NCI-H146 (cell line): ENCODE results near the gene UROD.
A peak's percentile ranks its signal among the peaks of the same experiment; 100 is the strongest.

ENCODE experiments used
- DNase-seq: peaks from one replicate; lab custom pipeline; 2025; lab: John Stamatoyannopoulos, UW

UROD gene

DNA sequence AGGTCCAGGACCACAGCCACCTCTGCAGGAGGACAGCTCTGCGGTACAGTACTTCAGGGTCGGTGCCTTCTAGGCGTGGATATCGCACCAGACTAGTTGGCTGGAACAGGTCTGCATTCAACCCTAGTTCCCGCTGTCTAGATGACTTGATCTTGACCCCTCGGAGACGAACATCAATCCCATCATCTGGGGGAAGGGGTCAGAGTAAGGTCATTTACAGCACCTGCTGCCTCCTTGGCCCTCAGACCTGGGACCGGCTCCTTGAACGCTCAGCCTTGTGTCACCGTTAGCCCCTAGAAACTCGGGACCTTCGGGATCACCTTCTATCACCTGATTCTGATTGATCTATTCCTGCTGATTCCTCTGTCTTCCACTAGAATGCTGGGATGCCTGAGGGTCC lies 3.5 kb upstream of the UROD start:
- DNase-seq = no peak

DNA sequence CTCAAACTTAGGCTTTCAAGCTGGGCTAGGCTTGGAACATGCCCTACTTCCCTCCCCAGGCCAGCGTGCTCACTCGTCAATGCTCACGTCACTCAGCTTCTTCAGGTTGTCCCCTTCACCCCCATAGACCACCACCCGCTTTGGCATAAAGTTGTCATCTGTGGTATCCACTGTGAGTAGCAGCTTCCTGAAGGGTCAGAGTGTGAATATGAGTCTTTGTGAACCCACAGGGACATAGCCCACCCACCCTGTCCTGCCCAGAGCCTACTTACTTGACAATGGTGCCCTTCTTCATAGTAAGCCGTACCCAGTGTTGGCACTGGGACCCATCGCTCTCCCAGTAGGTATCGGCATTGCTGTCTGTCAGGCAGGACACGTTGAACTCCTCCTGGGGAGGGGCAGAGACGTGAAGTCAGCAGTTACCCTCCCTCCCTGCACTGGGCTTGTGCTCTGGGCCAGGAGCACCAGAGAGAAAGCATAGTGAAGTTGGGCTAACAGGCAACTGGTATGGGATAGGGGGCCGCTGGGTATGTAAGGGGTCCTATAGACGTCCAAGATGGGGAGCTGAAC lies 2.7 kb upstream of the UROD start:
- no peak for DNase-seq

DNA sequence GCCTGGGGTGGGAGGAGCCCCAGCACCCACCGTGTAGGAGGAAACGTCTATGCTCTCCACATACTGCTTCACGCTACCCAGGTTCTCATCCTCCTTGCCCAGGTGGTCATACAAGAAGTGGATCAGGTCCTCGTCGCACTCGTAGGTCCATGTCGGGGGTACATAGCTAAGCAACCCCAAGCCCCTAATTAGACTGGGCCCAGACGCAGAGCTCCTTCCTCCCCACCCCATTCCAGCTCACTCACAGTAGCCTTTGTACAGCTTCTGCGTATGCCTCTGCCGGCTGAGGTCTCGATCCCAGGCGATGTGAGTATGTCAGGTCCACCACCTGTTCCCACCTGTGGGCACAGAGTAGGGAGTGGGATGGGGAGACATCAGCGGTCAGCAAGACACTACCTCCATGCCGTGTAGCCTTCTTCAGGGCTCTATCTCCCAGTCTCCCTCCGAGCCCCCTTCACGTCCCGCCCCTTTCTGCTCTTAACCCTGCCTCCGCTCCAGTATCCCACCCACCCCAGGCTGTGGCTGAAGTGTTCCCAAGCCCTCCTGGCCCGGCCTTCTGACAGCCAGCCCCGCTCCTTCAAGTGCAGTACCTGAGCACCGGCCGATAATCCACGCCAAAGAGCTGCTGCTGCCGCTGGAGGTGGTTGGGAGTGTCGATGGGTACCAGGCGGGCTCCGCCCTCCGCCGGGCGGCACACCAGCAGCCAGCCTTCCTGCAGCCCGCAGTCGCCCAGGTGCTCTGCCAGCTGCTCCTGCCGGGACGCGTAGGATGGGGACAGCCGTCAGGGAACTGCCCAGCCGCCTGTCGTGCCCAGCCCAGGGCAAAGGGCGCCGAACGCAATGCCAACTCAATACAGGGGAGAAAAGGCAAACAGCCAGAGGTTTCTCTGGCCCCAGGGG lies 1.8 kb upstream of the UROD start:
- peak; percentile 53 for DNase-seq

DNA sequence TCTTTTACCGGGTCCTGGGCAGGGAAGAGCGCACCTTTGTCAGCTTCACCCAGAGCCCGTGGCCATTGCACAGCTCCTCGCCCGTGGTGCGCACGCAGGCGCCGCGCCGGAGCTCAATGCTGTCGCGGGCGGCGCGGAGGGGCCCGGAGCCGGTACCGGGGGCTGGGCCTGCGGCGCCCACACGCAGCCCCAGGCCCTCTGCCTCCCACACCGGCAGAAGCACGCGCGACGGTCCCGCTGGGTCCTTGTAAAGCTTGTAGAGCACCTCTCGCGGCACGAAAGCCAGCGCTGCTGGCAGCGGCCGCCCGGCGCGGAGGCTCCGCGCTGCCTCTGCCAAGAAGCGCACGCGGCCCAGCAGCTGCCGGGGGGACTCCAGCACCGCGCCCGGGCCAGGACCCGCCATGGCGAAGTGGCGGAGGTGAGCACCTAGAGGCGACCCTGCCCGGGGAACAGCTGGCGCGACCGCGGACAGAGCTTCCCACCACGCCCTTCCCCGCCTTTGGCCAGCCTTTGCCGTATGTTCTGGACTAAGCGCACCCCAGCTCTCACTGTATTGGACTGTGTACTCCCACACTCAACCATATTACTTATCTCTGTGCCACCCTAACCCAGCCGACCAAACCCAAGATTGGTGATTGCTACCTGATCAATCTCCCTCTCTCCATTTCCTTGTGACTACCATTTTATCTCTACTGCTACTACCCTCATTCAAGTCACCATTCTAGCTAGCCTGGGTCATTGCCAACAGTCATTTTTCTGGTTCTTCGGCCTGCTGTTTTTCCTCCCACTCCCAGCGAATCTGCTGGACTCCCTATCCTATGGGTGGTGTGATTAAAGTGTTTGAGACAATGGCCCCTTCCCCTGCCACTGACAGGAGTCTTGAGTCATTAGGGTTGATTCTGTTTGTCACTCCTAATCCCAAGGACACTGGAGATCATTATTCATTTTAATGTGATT lies 921 bp upstream of the UROD start, which contains the start of gene HECTD3:
Gene HECTD3, minus strand, starts transcription at position 470 of the 957 bp plus-strand sequence. Its CDS starts 67 bp downstream, at position 403.
- DNase-seq = peak; percentile 75

DNA sequence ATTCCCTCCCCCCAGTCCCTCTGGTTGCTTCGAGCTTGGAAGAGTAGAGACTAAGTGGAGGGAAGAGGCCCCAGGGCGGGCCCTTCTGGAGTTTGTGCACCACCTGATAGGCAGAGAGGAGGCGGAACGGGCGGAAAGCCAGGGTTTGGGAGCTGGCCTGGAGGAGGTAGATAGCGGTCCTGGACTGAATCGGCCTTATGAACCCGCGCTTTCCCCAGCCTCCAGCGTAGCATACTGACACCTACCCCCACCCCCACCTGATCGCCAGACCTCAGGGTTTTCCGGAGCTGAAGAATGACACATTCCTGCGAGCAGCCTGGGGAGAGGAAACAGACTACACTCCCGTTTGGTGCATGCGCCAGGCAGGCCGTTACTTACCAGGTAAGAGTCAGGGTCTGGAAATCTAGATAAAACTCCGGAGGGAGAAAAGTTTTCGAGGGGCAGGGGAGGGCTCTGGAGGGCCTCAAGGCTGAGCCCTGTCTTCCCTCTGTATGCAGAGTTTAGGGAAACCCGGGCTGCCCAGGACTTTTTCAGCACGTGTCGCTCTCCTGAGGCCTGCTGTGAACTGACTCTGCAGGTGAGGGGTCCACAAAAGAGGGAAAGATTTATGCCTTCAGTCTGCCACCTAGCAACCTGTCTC lies 705 bp downstream of the UROD start:
- peak; percentile 14 for DNase-seq

DNA sequence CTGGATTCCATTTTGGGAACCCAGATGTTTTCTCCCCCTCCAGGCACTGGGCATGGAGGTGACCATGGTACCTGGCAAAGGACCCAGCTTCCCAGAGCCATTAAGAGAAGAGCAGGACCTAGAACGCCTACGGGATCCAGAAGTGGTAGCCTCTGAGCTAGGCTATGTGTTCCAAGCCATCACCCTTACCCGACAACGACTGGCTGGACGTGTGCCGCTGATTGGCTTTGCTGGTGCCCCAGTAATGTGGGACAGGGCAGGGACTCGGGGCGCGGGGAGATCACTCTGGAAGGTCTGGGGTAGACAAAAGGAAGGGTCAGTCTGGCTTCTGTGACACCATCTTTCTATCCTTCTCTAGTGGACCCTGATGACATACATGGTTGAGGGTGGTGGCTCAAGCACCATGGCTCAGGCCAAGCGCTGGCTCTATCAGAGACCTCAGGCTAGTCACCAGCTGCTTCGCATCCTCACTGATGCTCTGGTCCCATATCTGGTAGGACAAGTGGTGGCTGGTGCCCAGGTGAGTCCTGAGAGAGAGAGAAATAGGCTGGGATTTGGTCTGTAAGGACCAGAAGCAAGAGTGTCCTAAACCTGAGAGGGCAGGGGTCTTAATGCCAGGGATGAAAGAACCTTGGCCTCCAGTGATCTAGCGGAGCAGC lies 1.6 kb downstream of the UROD start:
- no peak for DNase-seq

DNA sequence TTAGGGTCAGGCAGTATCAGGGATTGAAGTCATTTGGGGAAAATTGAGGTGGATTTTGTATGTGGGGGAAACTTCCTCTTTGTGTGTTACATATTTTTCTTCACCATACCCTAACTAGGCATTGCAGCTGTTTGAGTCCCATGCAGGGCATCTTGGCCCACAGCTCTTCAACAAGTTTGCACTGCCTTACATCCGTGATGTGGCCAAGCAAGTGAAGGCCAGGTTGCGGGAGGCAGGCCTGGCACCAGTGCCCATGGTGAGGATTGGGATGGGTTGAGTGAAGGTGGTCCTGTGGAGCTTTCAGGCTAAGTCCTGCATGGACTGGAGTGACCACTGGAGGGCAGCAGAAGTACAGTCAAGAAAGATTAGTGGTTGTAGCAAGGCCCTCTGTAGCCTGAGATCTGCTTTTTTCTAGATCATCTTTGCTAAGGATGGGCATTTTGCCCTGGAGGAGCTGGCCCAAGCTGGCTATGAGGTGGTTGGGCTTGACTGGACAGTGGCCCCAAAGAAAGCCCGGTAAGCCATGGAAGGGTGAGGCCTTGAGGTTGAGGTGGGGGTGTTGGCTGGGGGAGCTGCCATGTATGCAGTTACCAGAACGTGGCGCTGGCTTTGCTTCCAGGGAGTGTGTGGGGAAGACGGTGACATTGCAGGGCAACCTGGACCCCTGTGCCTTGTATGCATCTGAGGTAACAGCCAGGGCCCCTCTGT lies 2.4 kb downstream of the UROD start:
- peak; percentile 67 for DNase-seq

DNA sequence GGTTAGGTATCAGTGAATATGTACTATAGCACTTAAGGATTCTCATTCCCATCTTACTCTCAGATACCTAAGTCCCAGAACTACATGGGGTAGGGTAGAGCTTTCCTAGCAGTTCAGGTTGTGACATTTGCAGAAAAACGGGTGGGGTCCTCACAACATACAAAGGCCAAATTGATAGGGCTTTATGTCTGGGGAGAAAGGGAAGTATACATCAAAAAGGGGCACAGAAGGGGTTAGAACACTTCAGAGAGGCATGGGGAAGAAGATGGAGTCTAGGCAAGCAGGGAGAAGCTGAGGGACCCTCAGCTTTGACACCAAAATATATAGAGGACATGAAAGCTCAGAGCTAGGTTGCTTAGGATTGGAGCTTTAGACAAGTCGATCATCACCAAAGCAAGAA lies 3.6 kb downstream of the UROD start:
- no peak for DNase-seq

DNA sequence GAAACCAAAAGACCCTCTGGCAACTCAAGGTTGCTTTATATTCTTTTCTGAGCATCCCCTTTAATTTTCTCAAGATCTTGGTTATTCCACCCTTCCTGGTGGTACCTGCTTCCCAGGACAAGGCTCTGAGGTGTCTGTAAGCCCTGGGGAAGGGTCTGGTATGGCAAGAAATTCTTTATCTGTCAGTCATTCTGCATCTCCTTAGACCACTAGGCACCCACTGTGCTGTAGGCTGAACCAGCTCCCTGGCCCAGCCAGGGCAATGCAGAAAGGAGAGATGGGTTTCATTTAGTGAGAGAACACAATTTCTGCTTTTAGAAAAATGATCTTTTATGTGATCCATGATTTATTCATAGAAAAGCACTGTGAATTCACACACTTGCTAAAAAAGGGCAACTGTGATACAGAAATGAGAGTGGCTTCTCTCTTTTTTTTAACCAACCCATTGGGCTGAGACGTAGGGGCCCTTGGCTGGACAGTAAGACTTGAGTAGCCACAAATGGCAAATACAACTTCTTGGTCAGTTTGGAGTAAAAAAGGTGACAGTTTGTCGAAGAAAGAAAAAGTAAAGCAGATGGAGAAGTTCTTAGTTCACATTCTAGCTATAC lies 4.1 kb downstream of the UROD start:
- DNase-seq = no peak

DNA sequence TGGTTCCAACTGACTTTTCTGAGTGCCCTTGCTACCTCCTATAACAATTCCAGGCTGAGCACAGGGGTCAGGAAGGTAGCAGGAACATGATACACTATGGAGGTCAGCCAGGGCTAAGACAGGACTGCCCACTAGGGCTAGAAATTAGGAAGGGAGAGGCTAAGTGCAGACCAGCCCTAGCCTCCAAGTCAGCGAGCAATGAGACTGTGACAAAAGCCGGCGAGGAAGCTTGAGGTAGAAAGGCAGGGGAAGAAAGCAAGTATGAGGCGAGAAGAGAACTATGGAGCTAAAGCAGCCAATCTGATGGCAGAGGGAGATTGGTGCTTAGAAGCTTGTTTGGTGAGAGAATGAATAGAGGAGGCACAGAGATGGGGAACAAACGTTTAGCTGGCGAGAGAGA lies 4.7 kb downstream of the UROD start:
- DNase-seq = no peak

DNA sequence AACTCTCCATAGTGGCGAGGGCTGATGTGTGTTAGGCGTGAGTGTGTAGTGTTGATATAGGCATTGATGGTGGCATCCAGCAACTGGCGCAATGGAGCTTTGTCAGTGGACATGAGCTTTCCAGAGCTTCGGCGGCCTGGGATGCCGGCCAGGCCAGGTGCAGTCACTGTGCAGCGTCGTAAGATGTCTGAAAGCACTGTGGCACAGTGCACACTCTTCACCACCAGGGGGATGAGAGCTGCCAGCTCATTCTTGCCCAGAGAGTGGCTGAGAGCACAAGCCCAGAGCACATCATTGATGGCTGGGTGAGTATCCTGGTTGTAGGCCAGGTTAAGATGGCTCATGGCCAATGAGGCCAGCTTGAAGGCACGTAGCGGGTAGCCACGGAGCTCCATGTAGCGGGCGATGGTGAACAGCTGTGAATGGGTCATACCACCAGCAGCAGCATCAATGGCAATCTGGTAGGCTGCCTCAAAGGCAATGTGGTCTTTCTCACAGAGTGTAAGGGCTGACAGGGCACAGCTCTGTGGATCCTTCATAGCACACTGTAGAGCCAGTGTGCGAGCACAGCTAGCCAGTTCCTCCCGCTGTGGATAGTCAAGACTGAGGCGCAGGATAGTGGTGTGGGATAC lies 6.7 kb downstream of the UROD start:
- DNase-seq = peak; percentile 55

DNA sequence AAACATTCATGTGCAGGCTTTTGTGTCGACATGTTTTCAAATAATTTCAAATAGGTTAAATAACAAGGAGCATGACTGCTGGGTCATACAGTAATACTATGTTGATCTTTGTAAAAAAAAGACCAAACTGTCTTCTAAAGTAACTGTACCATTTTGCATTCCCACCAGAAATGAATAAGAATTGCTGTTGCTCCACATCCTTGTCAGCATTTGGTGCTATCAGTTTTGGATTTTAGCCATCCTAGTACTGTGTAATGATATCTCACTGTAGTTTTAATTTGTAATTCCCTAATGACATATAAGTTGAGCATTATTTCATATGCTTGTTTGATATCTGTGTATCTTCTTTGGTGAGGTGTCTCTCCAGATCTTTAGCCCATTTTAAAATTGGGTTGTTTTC lies 11.6 kb downstream of the UROD start:
- no peak for DNase-seq

DNA sequence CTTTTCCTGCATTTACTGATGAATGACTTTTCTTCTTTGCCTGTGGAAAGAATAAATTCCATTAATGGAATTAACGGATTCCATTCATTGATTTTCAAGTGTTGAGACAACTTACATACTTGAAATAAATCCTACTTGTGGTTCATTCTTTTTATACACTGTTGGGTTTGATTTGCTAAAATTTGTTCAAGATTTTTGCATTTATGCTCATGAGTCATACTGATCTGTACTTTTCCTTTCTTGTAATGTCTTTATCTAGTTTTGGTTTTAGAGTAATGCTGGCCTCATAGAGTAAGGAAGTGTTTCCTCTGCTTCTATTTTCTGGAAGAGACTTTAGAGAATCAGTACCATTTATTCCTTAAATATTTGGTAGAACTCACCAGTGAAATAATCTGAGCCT lies 14.4 kb downstream of the UROD start:
- no peak for DNase-seq

DNA sequence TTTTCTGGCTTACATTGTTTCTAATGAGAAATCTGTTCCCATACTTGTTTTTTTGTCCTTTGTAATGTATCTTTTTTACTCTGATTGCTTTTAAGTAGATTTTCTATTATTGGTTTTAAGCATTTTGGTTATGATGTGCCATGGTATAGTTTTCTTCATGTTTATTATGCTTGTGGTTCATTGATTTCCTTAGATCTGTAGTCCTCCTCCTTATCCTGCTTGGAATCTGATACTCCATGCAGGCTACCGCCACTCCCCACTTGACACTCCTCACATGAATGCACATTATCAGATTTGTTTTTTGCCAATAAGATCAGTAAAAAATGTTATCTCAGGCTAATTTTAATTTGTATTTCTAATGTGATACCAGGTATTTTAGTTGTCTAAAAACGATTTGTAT lies 20.8 kb downstream of the UROD start:
- no peak for DNase-seq

DNA sequence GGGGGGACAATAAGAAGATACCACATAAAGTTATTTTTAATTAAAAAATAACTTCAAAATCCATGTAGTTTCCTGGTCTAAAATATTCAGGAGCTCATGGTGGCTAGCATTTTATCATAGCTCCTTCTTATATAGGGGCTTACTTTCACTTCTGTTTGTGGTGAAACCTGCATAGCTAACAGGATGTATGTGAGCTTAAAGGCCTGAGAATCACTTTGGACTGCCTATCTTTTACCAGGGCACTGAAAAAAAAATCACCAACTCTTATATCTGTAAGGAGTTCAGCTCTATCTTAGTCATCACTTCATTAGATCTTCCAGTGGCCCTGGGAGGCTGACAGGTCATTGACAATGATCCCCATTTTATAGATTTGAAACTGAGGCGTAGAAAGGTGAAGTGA lies 21.3 kb downstream of the UROD start:
- no peak for DNase-seq

DNA sequence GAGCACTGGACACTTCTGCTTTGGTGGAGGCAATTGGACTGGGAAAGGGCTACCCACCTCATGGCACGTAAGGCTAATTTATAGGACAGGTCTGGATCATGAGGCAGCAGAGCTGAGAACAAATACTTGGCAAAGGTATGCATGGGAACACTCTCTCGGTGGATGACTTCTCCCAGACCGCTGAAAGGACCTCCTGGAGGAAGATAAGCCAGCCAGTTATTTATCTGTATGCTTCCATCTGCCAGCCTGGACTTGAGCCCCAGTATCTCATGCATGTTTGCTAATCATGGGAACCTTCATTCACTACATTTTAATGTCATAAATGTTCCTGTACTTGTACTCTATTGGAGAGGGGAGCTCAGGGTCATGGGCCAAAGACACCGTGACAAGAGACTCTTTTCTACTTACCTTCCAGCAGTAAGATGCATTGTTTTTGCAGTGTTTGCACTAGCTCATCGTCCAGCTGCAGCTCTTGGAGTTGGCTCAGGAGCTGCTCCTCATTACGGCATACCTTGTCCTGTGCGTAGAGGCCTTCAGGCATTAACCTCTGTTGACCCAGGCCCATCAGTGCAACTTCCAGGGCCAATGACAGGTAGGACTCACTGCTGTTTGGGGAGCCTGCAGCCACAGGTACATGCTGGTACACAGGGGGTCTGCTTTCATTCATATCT lies 23.7 kb downstream of the UROD start:
- no peak for DNase-seq

DNA sequence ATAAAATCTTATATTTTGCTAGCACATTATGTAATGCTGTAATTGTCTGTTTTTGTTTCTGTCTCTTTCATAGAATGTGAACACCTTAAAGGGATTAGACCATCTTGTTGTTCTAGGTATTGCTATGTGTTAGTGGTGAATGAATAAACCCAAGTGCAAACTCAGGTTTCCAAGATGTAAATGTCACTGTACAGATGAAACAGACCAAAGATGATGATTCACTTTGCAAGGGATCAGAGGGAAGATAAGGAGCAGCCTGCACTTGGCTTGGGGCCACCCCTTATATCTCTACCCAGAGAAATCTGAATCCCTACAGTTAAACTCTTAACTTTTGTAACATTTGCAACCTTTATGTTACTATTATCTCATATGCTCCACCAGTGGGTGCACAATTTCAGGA lies 25.4 kb downstream of the UROD start:
- no peak for DNase-seq

DNA sequence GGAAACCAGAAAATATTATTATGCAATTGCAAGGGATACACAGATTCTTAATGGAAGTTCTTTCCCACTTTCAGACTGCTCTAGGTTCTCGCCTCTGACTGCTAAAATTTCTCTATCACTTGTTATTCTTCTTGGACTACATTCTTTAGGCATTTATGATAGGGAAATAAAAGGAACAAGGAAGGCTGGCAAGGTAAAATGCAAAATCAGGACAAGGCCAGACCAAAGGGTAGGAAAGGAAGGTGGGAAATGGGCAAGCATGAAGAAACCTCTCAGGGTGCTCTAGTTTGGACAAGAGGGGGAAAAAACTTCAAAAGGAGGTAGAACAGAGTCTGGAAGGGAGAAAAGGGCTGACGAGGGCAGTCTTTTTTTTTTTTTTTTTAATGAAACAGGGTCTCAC lies 26.2 kb downstream of the UROD start:
- DNase-seq = no peak

DNA sequence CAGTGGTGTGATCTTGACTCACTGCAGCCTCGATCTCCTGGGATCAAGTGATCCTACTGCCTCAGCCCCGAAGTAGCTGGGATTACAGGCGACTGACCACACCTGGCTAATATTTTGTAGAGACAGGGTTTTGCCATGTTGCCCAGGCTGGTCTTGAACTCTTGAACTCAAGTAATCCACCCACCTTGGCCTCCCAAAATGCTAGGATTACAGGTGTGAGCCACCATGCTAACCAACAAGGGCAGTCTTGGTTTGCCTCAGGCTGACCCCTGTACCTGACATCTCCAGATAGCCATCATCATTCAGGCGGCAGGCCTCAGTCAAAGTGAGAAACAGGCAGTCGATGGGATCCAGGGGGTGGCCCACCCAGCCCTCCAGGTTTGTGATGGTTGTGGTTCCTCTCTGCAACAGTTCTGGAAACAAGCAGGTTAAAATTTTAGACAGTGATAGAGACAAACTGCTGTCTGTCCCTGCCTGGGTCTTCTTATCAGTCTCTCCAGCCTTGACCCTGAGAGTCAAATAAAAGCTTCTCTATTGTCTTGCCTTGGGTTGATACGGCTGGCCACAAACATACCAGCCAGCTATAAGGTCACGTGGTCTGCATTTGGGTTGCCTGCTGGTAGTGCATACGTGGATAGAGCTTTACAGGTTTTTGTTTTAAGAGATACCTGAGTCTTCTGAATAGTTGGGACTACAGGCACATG lies 26.8 kb downstream of the UROD start:
- DNase-seq = no peak
